DMS153 treated with DMSO at 0.1 percent for 48 hours (cell line): ENCODE data around the gene LCN1.
A peak's percentile ranks its signal among the peaks of the same experiment; 100 is the strongest.

Experiments
- DNase-seq: peaks from one replicate; lab custom pipeline; 2025; ENCODE audit not compliant: unreplicated experiment; lab: John Stamatoyannopoulos, UW

The LCN1 gene

GRCh38 chr9:135488527-135488926 lies 32.7 kb upstream of the LCN1 start:
- no peak for DNase-seq

GRCh38 chr9:135489188-135489906 lies 31.9 kb upstream of the LCN1 start:
- DNase-seq: no peak

GRCh38 chr9:135490166-135490870 lies 30.9 kb upstream of the LCN1 start:
- DNase-seq: no peak

- DNase-seq: no peak
These were observed 30.2 kb upstream of the LCN1 start for GRCh38 chr9:135490980-135491464.

- no peak for DNase-seq
These were observed 29.5 kb upstream of the LCN1 start for GRCh38 chr9:135491764-135492163.

GRCh38 chr9:135492886-135493669 lies 28.2 kb upstream of the LCN1 start:
- no peak for DNase-seq

- DNase-seq: no peak
These were observed 26.3 kb upstream of the LCN1 start for GRCh38 chr9:135494791-135495559.

- no peak for DNase-seq
These were observed 22.7 kb upstream of the LCN1 start for GRCh38 chr9:135498381-135499126.

GRCh38 chr9:135499326-135500070 lies 21.7 kb upstream of the LCN1 start:
- DNase-seq: peak; percentile 32

GRCh38 chr9:135500071-135500524 lies 21.1 kb upstream of the LCN1 start:
- no peak for DNase-seq

GRCh38 chr9:135500525-135501260 lies 20.5 kb upstream of the LCN1 start, which contains the start of gene MRPS2:
TSS of gene MRPS2 (plus strand) at chr9:135500682. CDS start at chr9:135500711, 29 bp downstream.
- DNase-seq: peak; percentile 39

- DNase-seq: no peak
These were observed 19.7 kb upstream of the LCN1 start for GRCh38 chr9:135501261-135502167.

- DNase-seq: no peak
These were observed 18.9 kb upstream of the LCN1 start for GRCh38 chr9:135502168-135502872.

GRCh38 chr9:135502873-135503321 lies 18.3 kb upstream of the LCN1 start:
- no peak for DNase-seq

- DNase-seq: no peak
These were observed 17.6 kb upstream of the LCN1 start for GRCh38 chr9:135503371-135504261.
